Activated naive CD4-positive, alpha-beta T cell treated with anti-CD3 and anti-CD28 coated beads, Interleukin-2, amount 10 ng/mL, durations not matched to agents 5 hours and 36 hours (primary cell): ENCODE measurements around the gene CASP5. TPM values are rescaled to one million over a fixed set of nuclear protein-coding genes. Genes with fewer than 3 reads are reported as not detected.

ENCODE experiments used
- total RNA-seq, 2 experiments: library from RNA; stranded (reverse); gene quantifications; one replicate each; pipeline ENCODE4 v1.2.3, GENCODE V29; 2021

Gene CASP5
- total RNA-seq: not detected

DNA sequence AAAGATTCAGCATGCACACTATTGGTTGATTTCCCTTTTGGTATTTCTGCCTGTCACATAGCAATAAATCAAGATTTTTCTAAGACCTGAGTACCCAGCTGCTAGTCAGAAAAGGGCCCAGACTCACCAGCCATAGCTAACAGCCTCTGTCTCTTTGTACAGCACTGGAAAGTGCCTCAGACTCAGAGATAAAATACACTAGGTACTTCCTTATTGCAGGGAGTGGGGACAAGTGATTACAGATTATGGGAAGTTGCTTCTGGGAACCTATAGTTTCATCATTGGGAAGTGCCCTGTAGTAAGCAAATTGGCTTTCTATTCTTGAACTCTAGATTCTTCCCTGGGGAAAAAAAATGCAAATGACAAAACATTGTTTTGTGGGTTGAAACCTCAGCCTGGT, at the start of gene CASP5:
CASP5 (minus strand) TSS at position 166 of the 400 bp plus-strand sequence; CDS start at position 134, 32 bp downstream.

DNA sequence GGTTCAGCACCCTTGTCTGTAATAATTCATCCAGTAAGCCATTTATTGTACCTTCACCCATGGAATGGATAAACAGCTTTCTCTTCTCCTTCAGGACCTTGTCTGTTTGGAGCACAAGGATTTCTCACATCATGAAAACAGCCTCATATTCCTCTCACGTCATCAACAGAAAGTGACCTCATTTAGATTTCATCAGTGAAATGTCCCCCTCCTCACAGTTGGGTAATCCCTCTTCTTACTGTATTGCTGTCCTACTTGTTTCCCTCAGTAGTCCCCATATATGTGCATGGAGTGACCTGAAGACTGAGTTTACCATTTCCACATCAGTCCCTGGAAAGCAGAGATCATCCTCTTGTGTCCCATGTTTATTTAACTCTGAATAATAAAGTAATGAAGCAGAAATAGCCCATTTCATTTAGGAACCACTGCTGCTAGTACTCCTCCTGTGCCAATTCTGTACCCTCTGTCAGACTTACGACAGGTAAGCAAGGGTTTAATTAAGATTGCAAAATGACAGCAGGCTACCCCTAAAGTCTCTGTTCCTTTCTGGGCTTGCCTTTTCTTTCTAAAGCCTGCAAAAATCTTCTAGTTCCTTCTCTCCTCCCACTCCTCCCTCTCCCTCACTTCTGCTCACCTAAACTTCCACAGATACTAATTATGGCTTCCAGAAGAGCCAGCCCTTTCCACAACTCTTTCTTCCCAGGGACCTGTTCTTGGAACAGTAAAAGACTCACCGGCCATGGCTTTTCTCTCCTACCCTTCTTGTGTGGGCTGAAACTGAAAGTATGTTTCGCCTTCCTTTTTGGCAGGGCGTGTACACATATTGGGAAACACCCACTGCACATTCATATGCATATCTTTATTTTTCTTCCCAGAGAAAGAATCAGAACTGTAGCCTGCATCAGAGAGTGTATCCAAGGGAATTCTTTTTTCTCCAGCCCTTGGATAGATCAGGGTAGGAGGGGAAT, 21.9 kb upstream of the CASP5 start, which contains the start of gene CARD16:
CARD16 (minus strand) TSS at position 779 of the 968 bp plus-strand sequence; CDS start at position 741, 38 bp downstream.

DNA sequence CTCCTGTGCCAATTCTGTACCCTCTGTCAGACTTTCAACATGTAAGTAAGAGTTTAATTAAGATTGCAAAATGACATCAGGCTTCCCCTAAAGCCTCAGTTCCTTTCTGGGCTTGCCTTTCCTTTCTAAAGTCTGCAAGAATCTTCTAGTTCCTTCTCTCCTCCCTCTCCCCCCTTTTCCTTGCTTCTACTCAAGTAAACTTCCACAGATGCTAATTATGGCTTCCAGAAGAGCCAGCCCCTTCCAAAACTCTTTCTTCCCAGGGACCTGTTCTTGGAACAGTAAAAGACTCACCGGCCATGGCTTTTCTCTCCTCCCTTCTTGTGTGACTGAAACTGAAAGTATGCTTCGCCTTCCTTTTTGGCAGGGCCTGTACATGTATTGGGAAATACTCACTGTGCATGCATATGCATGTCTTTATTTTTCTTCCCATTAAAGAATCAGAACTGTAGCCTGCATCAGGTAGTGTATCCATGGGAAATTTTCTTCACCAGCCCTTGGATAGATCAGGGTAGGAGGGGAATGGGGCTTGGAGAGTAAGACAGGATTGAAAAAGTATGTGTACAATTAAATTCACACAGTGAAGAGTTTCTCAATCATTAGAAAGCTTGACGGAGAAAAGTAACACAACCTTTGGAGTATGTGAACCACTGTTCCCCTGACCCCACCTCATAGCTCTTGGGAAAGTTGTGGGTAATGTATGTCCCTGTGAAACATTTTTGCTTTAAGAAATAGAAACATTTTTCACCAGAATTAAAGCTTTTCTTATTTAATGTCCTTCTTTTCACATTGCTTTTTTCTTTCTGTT, 12.0 kb upstream of the CASP5 start, which contains the start of gene CASP1:
CASP1 (minus strand) TSS at position 332 of the 808 bp plus-strand sequence; CDS start at position 301, 31 bp downstream.

DNA sequence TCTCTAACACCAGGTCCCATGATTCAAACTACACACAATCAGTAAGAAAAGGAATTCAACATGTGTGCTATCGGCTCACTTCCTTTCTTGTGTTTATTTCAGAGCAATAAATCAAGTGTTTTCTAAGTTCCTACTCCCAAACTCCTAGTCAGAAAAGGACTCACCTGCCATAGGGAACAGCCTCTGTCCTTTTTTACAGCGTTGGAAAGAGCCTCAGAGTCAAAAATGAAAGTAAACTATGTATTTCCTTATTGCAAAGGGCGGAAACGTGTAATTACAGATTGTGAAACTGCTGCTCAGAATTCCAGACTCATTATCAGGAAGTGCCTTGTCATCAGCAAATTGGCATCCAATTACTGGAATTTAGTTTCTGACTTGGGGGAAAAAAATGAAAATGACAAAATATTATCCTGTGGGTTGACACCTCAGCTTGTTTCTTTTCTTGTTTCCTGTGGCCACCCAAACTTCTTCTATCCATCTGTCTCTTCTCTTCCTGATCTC, 54.6 kb downstream of the CASP5 start, which contains the start of gene CASP4:
CASP4 (minus strand) TSS at position 220 of the 501 bp plus-strand sequence; CDS start at position 171, 49 bp downstream.

Other genes starting within 250 kb of the CASP5 start
- gene CASP12, start 124.7 kb downstream of the CASP5 start, total RNA-seq: not detected
- 100 to 1,000 TPM; 159 to 166 TPM for gene CASP4, start 54.6 kb downstream of the CASP5 start, total RNA-seq
- gene CASP1, start 12.0 kb upstream of the CASP5 start, total RNA-seq: 100 to 1,000 TPM in 1 of 2 experiments, 10 to 100 TPM in 1; 97.2 to 104 TPM
- 100 to 1,000 TPM; 101 to 102 TPM for gene CARD16, start 22.2 kb upstream of the CASP5 start, total RNA-seq
- gene CARD18, start 116.6 kb upstream of the CASP5 start, total RNA-seq: not detected